GM19238 (cell line): ENCODE measurements around the gene TAS1R3.

Source experiments
- DNase-seq: peaks from one replicate; pipeline ENCODE4 v3.0.0; 2011; ENCODE audit warnings: low spot score; ENCODE audit not compliant: insufficient read length

TAS1R3 gene

DNA sequence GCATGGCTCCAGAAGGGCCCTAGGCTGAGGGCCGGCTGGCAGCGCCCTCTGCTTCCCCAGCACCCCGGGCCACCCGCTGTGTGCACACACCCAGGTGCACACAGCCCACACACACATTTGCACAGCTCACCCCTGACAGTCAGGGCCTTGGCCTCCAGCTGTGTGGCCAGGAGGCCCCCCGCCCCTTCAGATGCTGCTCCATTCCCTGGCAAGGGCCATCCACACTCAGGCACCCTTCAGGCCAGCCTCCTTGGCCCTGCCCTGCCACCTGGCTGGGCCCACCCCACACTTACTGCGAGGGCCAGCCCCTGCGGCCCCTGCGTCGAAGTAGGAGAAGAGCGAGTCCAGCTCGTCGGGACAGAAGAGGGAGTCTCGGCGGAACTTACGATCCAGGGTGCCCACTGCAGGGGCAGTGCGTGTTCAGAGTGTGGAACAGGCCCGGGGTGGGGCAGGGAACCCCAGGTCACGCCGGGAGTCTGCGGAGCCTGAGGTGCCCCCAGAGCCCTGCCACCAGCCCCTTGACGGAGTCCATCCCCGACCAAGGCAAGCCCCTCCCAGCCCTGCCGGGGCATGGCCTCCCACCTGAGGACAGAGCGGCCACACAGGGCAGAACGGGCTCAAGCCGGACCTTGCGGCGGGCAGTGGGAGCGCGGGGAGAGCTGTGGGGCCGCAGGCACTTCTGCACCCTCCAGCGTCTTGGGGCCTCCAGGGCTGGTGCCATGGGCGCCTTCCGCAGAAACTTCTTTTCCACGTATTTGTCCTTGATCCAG lies 35.7 kb upstream of the TAS1R3 start:
- no peak for DNase-seq

DNA sequence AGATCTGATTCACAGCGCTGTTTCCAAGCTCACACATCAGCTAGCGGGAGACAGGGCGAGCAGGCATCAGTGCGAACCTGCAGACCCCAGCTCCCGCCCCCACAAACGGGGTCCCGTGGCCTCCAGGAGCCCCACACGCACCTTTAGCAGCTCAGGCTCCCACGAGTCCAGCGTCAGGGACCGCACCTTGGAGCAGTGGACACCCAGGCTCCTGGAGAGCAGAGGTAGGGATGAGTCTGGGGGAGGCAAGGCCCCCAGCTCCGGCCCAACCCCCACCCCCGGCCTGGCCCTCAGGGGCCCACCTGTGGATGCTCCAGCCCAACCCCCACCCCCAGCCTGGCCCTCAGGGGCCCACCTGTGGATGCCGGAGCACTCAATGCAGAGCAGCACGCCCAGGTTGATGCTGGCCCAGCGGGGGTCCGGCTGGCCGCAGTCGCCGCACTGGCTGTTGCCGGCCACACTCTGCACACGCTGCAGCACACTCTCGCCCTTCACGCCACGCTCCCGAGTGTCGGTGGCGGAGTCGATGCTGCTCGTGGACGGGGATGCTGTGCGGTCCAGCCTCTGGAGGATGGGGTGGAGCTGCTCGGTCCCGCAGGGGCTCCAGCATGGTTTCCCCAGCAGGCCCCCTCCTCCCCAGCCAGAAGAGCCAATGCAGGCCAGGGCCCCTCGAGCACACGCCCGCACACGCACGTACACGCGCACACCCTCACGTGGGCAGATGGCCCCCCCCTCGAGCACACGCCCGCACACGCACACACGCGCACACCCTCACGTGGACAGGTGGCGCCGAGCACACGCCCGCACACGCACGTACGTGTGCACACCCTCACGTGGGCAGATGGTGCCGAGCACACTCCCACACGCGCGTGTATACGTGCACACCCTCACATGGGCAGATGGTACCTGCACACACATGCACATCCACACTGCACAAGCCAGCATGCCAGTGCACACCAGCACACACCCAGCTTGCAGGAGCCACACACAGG lies 34.7 kb upstream of the TAS1R3 start:
- DNase-seq: no peak

DNA sequence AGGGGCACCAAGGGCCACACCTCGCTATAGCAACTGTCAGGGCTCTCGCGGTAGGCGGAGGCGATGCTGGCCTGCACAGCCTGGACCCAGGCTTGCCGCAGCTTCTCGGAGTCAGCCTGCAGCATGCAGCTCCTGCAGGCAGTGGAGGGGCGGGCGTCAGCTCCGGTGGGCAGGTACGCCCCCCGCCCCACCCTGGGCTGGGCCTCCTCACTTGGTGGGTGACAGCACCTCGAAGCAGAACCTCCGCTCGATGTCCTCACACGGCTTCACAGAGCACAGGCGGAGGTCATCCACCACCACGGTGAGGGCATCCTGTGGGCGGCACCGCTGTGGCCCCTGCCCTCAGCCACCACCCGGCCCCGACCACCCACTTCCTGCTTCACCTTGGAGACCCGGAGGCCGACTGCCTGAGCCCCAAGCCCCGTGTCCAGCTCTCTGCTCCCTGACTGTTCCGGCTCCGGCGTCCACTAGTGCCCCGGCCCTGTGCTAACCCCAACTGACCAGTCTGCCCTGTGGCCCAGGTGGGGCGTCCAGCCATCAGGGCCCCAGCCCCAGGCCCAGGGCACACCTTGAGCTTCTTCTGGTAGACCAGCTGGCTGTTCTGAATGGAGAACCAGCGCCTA lies 33.2 kb upstream of the TAS1R3 start:
- DNase-seq: no peak

DNA sequence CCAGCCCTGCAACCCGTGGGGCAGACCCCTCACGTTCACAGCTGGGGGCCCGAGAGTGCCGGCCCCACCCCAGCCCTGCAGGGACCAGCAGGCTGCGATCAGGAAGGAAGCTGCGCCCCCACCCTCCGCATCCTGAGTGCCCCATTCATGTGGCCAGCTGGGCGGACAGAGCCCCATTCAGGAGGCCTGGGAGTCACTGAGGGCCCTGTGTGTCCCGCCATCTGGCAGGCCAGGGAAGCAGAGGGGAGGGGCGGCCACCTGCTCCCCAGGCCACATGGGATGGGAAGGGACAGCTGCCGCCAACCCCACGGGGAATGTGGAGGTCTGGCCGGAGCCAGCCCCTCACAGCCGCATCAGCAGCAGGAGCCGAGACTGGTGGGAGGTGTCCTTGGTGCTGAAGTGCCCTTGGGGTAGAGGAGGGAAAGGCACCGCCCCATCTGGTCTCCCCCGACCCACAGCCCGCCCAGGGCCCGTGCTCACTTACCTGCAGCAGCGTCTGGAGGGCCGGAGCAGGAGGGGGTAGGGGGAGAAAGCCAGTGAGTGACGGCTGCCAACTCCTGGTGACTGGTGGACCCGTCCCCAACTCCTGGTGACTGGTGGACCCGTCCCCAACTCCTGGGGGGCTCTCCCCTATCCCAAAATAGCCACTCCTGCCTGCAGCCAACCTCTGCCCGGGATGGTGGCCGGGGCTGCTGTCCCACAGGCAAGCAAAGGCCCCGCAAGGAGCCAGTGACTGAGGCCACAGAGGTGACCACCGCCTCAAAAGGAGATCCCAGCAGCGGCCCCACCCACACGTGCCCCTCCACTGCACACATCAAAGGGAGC lies 32.0 kb upstream of the TAS1R3 start:
- DNase-seq: no peak

DNA sequence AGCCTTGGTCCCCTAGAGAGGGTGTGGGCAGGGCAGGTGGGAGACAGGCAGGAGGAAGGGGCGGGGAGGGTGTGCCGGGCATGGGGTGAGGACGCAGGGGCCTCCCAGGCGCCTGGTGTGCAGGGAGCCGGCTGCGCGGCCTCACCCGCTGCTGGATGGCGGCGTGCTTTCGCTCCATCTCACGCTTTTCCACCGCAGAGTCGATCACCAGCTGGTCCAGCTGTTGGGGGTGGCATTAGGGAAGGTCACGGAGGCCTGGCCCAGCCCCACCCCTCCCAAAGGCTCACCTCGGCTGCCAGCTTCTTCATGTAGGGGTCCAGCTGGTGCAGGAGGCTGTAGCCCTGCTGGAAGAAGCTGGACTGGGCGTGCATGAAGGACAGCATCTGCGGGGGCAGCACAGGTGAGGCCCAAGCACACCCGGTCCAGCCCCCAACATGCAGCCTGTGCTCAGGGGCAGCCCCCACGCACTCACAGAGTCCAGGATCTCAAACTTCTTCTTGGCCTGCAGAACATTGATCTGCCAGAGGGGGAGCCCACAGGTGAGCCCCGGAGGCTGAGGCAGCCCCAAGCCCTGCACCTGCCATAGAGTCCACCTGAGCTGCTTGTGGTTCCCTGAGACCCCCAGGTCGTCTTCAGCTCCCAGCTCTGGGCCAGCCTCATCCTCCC lies 31.3 kb upstream of the TAS1R3 start:
- DNase-seq: no peak

DNA sequence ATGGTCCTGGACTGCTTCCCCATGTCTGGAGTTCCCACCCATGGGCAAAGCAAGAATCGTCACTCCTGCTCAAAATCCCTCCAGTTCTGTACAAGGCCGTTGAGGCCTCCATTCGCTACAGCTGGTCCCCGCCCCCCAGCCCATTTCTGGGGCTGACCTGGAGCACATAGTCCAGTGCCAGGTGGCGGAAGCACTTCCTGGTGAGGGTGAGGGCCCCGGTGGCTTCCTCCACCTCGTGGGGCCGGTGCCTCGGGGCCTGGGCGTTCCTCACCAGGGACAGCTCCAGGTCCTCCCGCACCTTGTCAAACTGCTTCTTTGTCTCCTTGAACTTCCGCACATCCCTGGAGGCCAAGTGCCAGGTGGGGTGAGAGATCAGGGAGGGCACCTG lies 30.7 kb upstream of the TAS1R3 start:
- DNase-seq: no peak

DNA sequence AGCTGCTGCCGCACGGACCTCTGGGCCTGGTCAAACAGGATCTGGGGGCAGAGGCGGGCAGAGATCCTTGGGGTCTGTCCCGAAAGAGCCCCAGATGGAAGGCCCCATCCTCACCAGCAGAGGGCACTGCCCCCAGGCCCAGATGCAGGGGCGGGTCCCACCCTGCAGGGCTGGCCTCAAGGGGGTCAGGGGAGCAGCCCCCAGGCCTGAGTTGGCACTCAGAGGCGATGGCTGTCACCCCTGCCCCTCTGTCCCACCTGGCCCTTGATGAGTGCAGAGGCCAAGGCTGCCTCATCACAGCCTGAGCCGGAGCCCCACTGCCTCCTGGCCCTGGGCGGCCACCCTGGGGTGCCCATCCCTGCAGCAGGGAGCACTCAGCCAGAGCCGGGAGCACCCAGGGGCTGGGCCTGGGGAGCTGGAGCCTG lies 29.1 kb upstream of the TAS1R3 start:
- DNase-seq: no peak

DNA sequence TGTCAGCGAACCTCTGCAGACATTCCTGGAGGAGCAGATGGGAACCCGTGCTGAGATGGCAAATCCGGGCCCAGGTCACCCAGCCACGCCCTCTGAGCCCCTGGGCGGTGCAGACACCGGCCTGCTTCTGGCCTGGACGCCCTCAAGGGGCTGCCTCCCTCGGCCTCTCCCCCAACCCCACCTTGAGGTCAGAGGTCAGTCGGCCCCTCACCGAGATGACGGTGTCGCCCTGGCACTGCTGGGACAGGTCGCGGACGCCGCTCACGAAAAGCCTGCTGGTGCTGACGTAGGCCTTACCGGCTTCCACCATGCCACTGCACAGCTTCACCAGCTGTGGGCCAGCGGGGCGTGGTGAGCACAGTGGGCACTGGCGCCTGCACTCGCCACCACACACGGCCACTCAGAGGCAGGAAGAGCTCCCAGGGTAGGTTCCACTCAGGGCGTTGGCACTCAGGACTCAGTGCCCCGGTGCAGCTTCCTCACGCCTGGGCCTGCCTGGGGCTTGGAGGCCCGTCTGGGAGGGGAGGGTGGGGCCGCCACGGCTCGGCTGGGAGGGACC lies 28.1 kb upstream of the TAS1R3 start:
- no peak for DNase-seq

DNA sequence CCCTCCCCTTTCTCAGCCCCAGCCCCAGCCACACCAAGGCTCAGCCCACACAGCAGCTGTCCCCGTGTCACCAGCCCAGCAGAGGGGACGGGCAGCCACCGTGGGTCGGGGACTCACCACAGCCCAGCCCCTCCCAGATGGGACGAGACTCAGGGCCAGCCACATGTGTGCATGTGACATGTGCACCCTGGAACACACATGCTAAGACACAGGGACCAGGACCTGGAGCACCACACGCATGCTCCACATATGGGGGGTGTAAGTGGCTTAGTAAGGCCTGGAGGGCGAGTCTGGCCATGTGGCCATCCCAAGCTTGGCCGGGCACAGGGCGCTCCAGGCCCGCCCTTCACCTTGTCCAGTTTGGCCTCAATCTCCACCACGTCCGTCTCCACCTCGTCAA lies 27.3 kb upstream of the TAS1R3 start:
- DNase-seq: no peak

DNA sequence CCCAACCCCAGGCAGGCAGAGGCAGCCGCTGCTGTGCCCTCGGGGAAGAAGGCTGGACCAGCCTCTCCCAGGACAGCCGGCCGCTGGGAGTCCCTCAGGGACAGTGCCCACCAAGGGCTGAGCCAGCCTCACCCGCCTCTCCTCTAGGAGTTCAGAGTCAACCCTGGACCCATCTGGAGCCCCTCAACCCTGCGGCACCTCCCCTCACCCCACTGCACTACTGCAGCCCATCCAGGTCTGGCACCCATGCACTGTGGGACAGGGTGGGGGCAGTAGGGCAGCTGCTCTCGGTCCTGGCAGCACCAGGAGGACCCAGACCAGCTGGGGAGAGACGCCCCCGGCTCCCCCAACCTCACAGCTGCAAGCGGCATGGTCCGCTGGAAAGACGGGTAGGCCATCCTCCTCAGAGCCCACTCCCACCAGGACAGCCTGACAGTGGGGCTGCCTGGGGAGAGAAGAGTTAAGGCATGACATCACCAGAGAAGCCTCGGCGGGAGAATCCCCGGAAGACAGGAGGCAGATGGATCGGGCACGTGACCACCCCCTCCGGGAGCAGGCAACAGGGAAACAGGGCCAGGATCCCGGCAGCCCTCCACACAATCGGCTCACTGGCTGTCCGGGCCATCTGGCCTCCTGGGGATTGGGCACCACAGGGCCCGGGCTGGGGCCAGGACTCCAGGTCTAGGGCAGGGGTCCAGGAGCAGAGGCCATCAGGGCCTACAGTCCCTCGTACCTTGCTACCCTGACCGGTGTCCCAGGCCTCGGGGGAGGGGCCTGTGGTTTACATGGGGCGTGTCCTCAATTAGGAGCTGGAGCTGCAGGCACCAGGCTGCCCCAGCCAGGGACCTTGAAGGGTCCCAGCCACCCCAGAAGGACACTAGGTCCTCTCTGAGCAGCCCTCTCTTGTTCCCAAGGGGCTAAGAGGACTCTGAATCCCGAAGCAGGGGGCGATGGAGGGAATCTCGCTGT lies 26.5 kb upstream of the TAS1R3 start:
- no peak for DNase-seq

DNA sequence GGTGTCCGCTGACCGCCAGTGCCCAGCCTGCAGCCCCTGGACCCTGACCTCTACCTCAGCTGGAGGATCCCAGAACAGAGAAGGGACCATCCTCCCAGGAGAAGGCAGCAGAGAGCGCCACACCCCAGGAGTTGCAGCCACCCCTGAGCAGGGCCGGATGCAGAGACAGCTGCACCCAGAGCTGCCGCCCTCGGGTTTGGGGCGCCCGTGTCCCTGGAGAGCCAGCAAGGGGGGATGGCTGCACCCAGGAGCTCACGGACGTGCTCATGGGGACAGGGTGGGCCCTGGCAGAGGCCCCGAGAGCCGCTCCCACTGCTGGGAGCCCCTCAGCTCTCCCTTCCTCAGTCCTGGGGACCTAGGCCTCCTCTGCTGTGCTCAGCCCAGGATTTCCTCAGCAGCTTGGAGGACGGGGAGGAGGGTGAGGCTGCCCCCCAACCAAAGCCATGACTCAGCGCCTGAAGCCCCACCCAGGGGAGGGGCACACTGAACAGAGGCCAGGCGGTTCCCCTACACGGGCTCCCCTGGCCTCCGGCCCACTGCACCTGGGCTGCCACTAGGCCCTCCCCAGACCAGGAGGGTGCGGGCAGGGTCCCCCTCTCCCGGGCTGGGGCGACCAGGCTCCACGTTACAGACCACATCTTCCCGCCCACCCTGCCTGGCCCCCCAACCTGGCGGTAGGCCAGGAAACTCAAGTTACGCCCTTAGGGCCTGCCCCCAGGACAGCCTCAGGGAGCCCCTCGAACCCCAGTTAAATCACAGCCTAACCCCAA lies 25.6 kb upstream of the TAS1R3 start:
- peak; percentile 78 for DNase-seq

DNA sequence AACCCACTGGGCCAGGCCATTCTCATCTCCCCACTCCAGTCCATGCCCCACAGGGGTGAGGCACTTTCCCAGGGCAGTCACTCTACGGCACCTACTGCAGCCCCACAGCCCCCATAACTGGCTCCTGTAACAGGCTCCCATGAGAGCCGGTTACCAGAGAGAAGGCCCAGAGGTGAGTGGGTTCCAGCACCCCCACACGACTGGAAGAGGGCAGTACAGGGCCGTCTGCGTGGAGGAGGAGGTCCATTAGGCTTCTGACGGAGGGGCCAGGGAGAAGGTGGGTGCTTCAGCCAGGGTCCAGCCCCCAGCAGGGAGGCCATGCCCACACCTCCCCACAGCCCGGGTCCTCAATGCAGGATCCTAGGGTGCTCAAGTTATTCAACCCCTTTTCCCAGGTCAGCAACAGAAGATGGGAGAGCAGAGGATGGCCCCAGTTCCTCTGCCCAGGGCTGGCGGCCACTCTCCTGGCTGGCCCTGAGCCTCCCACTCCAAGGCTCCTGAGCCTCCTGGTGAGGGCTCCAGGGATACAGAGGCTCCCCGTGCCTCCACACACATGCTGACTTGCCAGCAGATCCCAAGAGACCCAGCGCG lies 24.9 kb upstream of the TAS1R3 start:
- no peak for DNase-seq

DNA sequence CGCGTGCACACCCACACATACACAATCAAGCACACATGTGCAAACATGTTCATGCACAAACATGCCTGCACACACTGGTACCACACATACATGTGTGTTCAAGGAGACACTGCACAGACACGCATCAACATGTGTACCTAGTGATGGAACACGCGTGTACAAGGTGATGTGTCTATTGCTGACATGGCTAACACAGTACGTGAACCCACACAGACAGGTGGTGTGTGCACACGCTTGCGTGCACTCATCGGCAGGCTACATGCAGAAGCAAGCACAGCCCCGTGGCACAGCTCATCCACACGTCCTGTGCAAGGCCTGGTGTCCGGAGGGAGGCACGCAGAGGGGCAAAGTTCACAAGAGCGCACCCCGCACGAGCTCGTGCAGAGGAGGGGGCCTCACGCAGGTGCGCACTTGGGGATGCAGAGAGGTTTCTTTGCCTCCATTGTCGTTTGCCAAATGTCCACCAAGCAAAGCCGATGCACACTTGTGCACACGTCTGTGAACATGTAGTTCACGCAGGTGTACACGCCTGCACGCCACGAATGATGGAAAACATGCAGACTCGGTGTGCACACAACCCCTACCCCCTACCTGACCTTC lies 24.3 kb upstream of the TAS1R3 start:
- DNase-seq: no peak

DNA sequence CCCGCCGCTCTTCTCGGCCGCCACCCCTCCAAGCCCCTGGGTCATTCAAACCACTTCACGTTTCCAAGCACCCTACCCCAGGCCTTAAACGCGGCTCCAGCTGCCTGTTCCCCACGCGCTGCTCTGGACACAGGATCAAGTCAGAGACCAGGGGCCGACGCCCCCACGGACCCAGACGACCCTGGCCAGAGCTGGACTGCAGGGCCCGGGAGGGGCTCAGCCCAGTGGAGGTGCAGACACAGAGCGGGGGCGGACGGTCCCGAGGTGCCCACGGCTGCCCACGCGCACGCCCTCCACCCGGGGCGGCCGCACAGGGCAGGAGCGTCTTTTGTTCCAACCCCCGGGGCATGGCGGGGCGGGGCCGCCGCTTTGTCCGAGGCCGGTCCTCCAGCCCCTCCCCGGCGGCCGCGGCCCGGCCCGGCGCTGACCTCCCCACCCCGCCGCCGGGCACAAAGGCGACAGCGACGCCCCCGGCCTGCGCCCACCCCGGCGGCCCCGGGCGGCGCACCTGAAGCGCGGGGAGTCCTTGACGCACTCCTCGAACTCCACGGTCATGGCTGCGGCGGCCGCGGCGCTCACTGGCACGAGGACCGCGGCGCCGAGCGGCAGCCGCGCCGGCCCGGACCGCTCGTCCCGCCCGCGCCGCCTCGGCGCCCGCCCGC lies 23.7 kb upstream of the TAS1R3 start:
- no peak for DNase-seq

DNA sequence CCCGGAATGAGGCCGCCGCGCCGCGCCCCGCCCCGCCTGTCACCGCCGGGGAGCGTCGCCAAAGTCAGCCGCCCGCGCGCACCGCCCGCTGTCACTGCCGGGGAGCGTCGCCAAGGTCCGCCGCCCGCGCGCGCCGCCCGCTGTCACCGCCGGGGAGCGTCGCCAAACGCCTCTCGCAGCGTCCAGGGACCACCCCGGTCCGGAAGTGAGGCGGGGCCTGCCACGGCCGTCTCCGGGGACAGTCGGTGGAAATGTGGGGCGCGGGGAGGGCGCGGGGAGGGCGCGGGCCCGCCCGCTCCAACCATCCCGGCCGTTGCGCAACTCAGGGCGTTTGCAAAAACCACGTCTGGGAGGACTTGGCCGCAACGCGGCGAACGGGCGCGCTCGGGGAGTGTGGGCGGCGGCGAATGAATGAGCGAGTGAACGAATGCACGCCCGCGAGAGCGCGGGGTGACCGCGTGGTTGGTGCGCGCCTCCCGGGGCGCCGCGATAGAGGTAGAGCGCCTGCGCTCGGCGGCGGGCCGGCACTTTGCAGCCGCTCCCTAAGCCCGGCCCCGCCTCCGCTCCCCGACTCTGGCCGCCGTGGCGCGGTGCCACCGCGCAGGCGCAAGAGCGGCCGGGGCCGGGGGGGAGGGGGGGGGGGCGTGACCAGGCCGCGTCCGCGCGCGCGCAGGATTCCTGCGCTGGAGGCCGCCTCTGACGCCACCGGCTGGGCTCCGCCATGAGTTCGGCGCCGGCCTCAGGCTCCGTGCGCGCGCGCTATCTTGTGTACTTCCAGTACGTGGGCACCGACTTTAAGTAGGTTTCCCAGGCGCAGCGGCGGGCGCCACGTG lies 22.9 kb upstream of the TAS1R3 start, which contains the start of the genes ACAP3 and PUSL1:
ACAP3 (minus strand) TSS at position 8 of the 833 bp plus-strand sequence. CDS start 115 bp downstream, outside the sequence.
PUSL1 (plus strand) TSS at position 675 of the 833 bp plus-strand sequence; CDS start at position 722, 47 bp downstream.
- peak; percentile 99 for DNase-seq

DNA sequence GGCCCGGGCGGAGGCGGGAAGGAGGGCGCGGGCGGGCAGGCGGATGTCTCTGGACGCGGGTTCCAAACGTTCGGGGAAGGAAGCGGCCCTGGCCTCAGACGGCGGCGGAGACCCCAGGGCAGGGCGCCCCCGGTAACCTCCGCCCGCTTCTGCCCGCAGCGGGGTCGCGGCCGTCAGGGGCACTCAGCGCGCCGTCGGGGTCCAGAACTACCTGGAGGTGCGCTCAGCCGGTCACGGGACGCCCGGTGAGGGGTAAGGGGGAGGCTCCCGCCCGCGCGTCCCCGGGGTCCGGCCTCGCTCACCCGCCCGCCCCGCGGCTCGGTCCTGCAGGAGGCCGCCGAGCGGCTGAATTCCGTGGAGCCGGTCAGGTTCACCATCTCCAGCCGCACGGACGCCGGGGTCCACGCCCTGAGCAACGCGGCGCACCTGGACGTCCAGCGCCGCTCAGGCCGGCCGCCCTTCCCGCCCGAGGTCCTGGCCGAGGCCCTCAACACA lies 22.3 kb upstream of the TAS1R3 start:
- DNase-seq: no peak
